AG10803 (cell line): ENCODE data around the gene PTPRO.

Source experiments
- DNase-seq: peaks from one replicate; pipeline ENCODE4 v3.0.0; 2010; ENCODE audit warnings: low read depth
- H3K4me3 ChIP-seq: 2 replicates; pipeline ENCODE4 v1.5.1; 2011; ENCODE audit warnings: mild to moderate bottlenecking, low read length, control low read depth
- CTCF ChIP-seq: conservative IDR thresholded peaks from 2 replicates; pipeline ENCODE4 v1.5.1; 2011; ENCODE audit warnings: mild to moderate bottlenecking, low read length, control low read depth, inconsistent platforms

Gene PTPRO

GRCh38 chr12:15644700-15645099 is 322.4 kb downstream of the PTPRO start:
- H3K4me3 ChIP-seq, result no peak overlapping the region
- no peak for DNase-seq
- no peak for TF ChIP-seq CTCF

- no peak overlapping the region for H3K4me3 ChIP-seq
- TF ChIP-seq CTCF, result no peak
- no peak for DNase-seq
Observed at GRCh38 chr12:15646581-15646980, 324.3 kb downstream of the PTPRO start.
